HS-27A (cell line): Measurements from ENCODE around the gene LUC7L2.
"Not testable (repeated sequence)": the region's sequence is repeated elsewhere in the genome, so short reads cannot be mapped to it uniquely, and the experiment has no call there.

Source experiments
- DNase-seq: peaks from one replicate; pipeline ENCODE4 v3.0.0-alpha.2; 2012; ENCODE audit warnings: low read depth, missing footprints

LUC7L2 gene

DNA sequence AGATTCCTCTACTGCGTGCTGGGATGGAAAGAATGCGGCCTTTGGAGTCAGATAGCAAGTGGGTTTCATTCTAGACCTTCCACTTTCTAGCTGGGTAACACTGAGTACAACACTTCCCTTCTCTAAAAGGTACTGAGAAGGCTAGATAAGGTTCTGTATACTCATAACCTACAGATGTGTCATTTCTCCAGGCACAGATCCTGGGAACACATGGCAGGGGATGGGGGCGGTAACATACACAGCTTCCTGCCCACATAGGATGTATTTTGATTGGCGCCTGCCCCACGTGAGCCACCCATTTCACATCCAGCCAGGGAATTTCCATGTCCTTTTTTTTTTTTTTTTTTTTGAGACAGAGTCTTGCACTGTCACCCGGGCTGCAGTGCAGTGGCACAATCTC, 91.9 kb downstream of the LUC7L2 start:
- DNase-seq, result no peak

DNA sequence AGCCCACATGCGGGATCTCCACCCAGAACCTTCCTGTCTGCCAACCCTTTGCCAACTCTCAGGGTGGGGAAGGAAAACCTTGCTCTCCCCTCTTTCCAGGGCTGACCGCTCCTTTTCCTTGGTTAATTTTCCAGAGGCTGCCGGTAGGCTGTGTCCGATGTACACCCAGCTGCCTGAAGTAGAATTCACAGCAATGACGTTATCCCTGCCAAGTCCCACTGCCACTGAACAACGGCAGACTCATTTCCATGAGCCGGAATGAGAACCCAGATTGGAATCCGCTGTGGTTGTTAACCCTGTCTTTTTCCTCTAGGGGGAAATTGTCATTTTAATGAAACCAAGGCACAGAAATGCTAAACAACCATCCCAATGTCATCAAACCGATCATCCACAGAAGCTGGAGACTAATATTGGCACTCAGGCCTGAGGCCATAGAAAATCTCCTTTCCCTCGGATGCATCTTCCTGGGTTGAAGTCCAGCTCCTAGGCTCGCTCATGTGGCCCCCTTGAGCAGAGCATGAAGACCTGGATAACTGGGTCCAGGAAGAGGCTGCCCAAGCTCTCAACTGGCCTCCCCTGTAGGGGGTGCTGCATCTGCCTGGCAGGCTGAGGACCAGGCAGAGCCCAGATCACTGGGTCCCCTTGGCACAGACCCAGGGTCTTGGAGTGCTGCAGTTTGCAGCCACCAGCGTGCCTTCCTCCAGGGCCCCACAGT, 93.4 kb downstream of the LUC7L2 start:
- no peak for DNase-seq

DNA sequence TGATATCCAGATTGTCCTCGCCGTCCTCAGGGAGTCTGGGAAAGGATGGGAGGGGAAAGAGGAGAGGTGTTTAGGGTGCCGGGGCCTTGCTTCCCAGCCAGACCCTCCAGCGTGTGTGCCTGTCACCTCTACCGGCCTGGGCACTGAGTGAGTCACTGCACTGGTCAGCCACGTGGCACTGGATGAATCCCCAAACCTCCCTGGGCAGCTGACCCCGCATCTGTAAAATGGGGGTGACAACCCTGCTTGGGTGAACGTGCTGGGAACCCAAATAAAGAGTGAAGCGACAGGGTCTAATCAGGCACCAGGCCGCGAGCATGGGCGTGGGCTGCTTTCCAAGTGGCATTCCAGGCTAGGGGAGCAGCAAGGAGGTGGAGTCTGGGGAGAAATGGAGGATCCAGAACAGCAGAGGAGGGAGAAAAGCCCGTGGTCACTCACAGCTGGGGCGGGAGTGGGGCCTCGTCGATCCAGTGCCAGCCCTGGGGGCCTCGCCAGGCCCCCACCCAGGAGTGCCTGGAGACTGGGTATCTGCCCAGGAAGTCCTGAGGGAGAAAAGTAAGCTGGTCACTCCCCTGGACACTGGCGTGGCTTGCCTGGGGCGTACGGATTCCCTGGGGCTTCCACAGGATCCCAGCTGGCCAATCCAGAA, 94.1 kb downstream of the LUC7L2 start:
- no peak for DNase-seq

DNA sequence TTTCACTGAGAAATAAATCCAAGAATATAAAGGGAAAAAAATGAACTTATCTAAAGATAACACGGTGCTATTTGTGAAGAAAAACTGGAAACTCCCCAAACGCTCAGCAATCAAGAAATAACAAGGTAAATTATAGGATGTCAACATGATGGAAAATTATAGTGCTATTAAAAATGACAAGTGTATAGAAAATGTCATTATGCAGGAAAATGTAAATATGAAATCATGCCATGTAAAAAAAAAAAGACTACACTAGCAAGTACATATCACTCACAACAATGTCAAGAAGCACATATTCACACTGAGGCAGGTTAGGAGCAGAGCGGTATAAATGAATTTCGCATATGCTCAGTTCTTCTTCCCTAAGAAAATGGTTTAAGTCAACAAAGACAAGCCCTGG, 96.1 kb downstream of the LUC7L2 start:
- no peak for DNase-seq

DNA sequence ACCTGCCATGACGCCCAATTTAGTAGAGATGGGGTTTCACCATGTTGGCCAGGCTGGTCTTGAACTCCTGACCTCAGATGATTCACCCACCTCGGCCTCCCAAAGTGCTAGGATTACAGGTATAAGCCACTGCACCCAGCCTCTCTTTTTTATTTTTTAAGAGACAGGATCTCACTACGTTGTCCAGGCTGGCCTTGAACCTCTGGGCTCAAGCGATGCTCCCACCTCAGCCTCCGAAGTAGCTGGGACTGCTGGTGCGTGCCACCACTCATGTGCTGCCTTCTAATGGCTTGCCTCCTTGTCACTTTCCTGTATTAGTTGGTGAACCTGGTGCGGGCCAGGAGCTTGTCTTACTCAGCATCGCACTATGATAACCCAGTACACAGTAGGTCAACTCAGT, 96.8 kb downstream of the LUC7L2 start:
- DNase-seq, result no peak

DNA sequence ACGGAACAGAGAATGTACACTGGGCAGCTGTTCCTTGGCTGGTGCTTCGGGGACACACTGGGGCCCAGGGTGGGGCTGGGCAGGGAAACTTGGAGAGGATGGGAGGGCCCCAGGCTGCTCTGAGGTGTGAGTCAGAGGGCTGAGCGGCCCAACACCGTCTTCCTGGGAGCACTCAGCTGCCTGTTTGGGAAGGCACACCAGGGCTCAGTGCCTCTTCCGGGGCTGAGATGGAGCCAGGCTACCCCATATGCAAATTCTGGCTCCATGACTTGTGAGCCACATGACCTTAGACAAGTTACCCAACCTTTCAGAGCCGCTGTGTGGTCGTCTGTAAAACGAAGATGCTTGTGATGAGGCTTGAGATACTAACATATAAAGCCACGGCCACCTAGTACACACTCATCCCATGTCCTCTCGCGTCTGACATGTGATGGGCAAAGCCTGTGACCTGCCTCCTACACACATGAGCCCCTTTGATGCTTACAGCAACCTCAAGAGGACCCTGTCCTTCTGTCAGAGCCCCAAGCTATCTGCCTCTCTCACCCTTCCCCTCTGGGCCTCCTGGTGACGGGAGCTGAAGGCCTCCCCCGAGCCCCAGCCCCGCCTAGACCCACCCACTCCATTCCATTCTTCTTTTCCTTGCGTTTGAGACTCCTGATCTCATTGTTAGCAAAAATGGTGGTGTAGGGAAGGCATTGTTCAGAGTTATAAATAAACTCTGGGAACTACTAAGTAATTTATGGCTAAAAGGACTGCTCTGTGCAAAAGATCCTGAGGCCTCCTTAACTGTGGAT, 97.7 kb downstream of the LUC7L2 start:
- no peak for DNase-seq

DNA sequence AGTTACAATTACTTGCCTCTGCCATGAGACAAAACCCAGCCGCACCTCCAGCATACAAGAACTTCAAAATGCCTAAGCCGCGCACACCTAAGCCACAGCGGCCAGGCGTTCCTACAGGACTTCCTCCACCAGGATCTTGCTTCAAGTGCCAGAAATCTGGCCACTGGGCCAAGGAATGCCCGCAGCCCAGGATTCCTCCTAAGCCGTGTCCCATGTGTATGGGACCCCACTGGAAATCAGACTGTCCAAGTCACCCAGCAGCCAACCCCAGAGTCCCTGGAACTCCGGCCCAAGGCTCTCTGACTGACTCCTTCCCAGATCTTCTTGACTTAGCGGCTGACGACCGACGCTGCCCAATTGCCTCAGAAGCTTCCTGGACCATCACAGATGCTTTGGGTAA, 103.7 kb downstream of the LUC7L2 start:
- not testable (repeated sequence) for DNase-seq

DNA sequence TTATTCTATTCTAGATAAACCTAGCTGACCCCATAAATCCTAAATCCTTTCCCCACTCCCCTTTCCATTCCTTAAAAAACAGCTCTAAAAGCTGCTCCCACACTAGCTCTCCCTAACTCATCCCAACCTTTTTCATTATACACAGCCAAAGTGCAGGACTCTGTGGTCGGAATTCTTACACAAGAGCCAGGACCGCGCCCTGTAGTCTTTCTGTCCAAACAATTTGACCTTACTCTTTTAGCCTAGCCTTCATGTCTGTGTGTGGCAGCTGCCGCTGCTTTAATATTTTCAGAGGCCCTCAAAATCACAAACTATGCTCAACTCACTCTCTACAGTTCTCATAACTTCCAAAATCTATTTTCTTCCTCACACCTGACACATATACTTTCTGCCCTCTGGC, 104.8 kb downstream of the LUC7L2 start:
- not testable (repeated sequence) for DNase-seq

DNA sequence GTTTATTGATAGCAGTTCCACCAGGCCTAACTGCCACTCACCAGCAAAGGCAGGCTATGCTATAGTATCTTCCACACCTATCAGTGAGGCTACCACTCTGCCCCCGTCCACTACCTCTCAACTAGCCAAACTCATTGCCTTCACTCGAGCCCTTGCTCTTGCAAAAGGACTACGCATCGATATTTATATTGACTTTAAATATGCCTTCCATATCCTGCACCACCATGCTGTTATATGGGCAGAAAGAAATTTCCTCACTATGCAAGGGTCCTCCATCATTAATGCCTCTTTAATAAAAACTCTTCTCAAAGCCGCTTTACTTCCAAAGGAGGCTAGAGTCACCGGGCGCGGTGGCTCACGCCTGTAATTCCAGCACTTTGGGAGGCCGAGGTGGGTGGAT, 105.4 kb downstream of the LUC7L2 start:
- not testable (repeated sequence) for DNase-seq

DNA sequence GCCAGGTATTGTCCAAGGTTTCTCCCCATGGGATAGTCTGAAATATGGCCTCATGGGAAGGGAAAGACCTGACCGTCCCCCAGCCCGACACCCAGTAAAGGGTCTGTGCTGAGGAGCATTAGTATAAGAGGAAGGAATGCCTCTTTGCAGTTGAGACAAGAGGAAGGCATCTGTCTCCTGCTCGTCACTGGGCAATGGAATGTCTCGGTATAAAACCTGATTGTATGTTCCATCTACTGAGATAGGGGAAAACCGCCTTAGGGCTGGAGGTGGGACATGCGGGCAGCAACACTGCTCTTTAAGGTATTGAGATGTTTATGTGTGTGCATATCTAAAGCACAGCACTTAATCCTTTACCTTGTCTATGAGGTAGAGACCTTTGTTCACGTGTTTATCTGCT, 108.0 kb downstream of the LUC7L2 start:
- DNase-seq, result not testable (repeated sequence)

DNA sequence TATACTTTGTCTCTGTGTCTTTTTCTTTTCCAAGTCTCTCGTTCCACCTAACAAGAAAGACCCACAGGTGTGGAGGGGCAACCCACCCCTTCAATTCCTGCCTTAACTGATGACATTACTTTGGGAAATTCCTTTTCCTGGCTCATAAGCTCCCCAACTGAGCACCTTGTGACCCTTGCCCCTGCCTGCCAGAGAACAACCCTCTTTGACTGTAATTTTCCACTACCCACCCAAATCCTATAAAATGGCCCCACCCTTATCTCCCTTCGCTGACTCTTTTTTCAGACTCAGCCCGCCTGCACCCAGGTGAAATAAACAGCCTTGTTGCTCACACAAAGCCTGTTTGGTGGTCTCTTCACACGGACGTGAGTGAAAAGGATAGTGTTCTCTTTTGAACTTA, 108.6 kb downstream of the LUC7L2 start:
- not testable (repeated sequence) for DNase-seq

DNA sequence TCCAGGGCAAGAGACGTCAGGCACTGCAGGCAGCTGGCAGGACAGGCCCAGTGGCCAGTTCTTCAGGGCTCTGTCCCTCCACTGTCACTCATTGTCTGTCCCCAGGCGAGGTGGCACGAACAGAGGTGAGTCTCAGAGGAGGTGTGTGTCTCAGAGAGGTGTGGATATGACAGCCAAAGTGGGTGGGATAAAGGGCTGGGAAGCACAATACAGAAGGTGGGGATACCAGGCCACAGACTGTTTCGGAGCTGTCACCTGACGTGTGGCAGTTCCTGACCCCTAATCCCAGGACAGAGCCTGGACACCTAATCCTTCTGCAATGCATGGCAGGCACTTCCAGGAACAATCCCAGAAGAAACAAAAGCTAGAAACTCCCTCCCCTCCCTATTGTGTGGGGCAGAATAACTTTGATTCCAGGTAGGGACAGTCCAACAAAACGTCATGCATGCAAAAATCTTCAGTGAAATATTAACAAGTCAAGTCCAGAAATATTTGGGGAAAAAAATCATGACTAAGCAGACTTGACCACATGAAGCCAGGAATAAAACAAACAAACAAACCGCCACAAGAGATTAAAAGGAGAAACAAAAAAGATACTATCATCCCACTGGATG, 112.2 kb downstream of the LUC7L2 start:
- DNase-seq, result no peak
